Placental pericyte (primary cell): ENCODE data around the gene GOLGA8R. TPM values are rescaled to one million over a fixed set of nuclear protein-coding genes. Genes with fewer than 3 reads are reported as not detected.

Source experiments
- small RNA-seq: library from RNA; depleted of rRNA; stranded (forward); fragments of <200 nt; gene quantifications from one replicate; pipeline ENCODE3, GENCODE V24; 2012; ENCODE audit warnings: low replicate concordance
- total RNA-seq: library from RNA; depleted of rRNA; stranded (reverse); fragments of >200 nt; gene quantifications from 2 replicates; pipeline ENCODE4 v1.2.3, GENCODE V29; 2012

Gene GOLGA8R
- total RNA-seq = 0.66 and 0.86 TPM in 2 replicates

GRCh38 chr15:30414160-30414559, at the start of gene GOLGA8R:
Gene GOLGA8R (minus strand): TSS chr15:30414260. CDS start chr15:30414162, 98 bp downstream.

GRCh38 chr15:30392766-30393663, 21.0 kb downstream of the GOLGA8R start, which contains the start of gene CHRFAM7A:
Gene CHRFAM7A (minus strand): TSS chr15:30393540. CDS start chr15:30383351, 10,189 bp downstream.

Small RNA genes lying within 50 kb of the gene (small RNA-seq; reads per million reads assigned to genes)
- not detected for gene AC019322.2
- gene RF00019 = not detected
- not detected for gene RF00096
- not detected for gene RN7SL196P

Other genes starting within 250 kb of the GOLGA8R start
- gene CHRFAM7A, start 20.7 kb downstream of the GOLGA8R start, total RNA-seq = 0.22 TPM in 1 of 2 replicates, not detected in the other
- gene GOLGA8Q, start 137.8 kb upstream of the GOLGA8R start, total RNA-seq = 0.29 and 1.1 TPM in 2 replicates
- gene GOLGA8H, start 189.8 kb upstream of the GOLGA8R start, total RNA-seq = 0.22 TPM in 1 of 2 replicates, not detected in the other